Measurements from ENCODE around the gene CHRNA3.

DNA sequence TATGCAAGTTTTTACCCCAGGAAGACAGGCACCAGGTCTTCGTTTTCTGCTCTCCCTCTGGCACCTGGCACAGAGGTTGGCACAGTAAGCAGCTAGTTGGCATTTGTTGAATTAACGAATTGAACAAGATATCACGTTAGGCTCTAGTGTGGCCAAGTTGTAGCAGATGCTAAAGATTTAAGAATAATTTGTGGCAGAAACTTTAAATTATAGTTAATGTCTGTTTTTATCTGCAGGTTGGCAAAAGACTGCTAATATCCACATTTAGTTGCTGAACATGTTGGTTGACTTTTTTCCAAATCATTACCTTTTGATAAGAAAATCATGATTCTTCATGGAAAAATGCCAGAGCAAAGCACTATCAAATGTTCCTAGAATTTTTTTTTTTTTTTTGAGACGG, 47.4 kb downstream of the CHRNA3 start:
- TF ChIP-seq, protein P1, sequence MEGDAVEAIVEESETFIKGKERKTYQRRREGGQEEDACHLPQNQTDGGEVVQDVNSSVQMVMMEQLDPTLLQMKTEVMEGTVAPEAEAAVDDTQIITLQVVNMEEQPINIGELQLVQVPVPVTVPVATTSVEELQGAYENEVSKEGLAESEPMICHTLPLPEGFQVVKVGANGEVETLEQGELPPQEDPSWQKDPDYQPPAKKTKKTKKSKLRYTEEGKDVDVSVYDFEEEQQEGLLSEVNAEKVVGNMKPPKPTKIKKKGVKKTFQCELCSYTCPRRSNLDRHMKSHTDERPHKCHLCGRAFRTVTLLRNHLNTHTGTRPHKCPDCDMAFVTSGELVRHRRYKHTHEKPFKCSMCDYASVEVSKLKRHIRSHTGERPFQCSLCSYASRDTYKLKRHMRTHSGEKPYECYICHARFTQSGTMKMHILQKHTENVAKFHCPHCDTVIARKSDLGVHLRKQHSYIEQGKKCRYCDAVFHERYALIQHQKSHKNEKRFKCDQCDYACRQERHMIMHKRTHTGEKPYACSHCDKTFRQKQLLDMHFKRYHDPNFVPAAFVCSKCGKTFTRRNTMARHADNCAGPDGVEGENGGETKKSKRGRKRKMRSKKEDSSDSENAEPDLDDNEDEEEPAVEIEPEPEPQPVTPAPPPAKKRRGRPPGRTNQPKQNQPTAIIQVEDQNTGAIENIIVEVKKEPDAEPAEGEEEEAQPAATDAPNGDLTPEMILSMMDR (IDR thresholded peaks at IDR 0.05; ENCODE audit: poor library complexity), result no peak
- TF ChIP-seq EZH2phosphoT487 (IDR thresholded peaks at IDR 0.05; ENCODE audit: low read depth, severe bottlenecking, unreplicated experiment), result no peak
